Fibroblast of lung (primary cell): ENCODE results near the gene KBTBD2.
"Not testable (repeated sequence)": the region's sequence is repeated elsewhere in the genome, so short reads cannot be mapped to it uniquely, and the experiment has no call there.

ENCODE experiments used
- CTCF ChIP-seq, 2 donors: IDR thresholded peaks in 1 of 2; conservative IDR thresholded peaks in 1 of 2; 1 replicate in 1 of 2; 2 replicates in 1 of 2; pipeline ENCODE4 v1.5.1; 2011 to 2012; ENCODE audit warnings: low read length in 2 of 2, control low read depth in 1 of 2, inconsistent platforms in 1 of 2, low read depth in 1 of 2, mild to moderate bottlenecking in 1 of 2
- EZH2 ChIP-seq: IDR thresholded peaks from 2 replicates; pipeline ENCODE4 v1.5.1; 2012; ENCODE audit warnings: low read length, control low read depth, mild to moderate bottlenecking; ENCODE audit errors: missing control alignments

GRCh38 chr7:32863872-32864271, 27.7 kb downstream of the KBTBD2 start:
- TF ChIP-seq EZH2; CTCF (conservative IDR thresholded peaks at IDR 0.05 in 1 of 2, IDR thresholded peaks at IDR 0.05 in 1 of 2; ENCODE audit: low read depth in 1 of 2, low read length in 2 of 2): not testable (repeated sequence)
